Medulla oblongata (tissue), 1 donor: ENCODE data around the gene LYPLA2.

Source experiments
- DNase-seq: peaks from one replicate; pipeline ENCODE4 v3.0.0-alpha.2; 2015; ENCODE audit errors: extremely low spot score

The LYPLA2 gene

GRCh38 chr1:23837908-23838307, 47.0 kb downstream of the LYPLA2 start:
- no peak for DNase-seq

DNA sequence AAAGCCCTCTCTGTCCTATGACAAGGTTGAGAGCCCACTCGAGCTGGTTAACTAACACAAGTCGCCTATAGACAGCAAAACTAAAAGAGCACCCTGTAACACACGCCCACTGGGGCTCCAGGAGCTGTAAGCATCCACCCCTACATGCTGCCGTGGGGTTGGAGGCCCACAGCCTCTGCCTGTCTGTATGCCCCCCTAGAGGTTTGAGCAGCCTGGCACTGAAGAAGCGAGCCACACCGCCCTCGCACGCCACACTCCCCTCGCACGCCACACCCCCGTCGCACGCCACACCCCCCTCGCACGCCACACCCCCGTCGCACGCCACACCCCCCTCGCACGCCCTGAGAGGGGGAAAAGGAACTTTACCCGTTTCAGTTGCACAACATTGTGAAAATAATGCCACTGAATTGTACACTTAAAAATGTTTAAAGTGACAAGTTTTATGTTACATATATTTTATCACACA, 47.5 kb downstream of the LYPLA2 start:
- no peak for DNase-seq

GRCh38 chr1:23843644-23844043, 52.7 kb downstream of the LYPLA2 start:
- DNase-seq = no peak
